T-cell (primary cell): ENCODE data around the gene PLK5. TPM values are rescaled to one million over a fixed set of nuclear protein-coding genes. Genes with fewer than 3 reads are reported as not detected.
"Not testable (repeated sequence)": the region's sequence is repeated elsewhere in the genome, so short reads cannot be mapped to it uniquely, and the experiment has no call there.

Experiments used
- ATAC-seq, 4 experiments: fragments of 200-7000 bp in 3 of 4; fragments of 150-1000 bp in 1 of 4; cut with Tn5 transposase; replicated peaks in 1 of 4; 1 replicate in 3 of 4; 2 replicates in 1 of 4; pipeline ENCODE4 v1.10.0; 2021; ENCODE audit warnings: moderate library complexity in 3 of 4, mild to moderate bottlenecking in 2 of 4, moderate number of reproducible peaks in 1 of 4
- CTCF ChIA-PET, 2 donors: fragments of 300-600 bp; sonication (Branson Sonifier 250); formaldehyde crosslinking; loops; one replicate each; lab custom pipeline; 2022; ENCODE audit warnings: antibody characterized with exemption in 2 of 2; lab: Charles Lee
- POLR2A ChIA-PET, 2 donors: fragments of 300-600 bp; sonication (Branson Sonifier 250); formaldehyde crosslinking; loops; one replicate each; lab custom pipeline; 2022; ENCODE audit warnings: antibody characterized with exemption in 2 of 2; lab: Charles Lee
- DNase-seq, 35 experiments: peaks; one replicate each; pipeline versions ENCODE4 v3.0.0 to v3.0.0-alpha.2; 2013 to 2023
- H3K27ac ChIP-seq: one replicate; pipeline ENCODE4 v1.5.1; 2013; ENCODE audit warnings: low read length
- H3K27me3 ChIP-seq, 2 experiments: replicated peaks in 1 of 2; 1 replicate in 1 of 2; 2 replicates in 1 of 2; pipeline versions ENCODE4 v1.6.1 to v1.7.0; 2013; ENCODE audit warnings: low read length in 1 of 2, mixed read lengths in 1 of 2; ENCODE audit not compliant: control insufficient read depth in 2 of 2, insufficient read depth in 2 of 2; ENCODE audit errors: extremely low read depth in 1 of 2
- H3K36me3 ChIP-seq, 2 donors: 1 replicate in 1 of 2; 2 replicates in 1 of 2; pipeline versions ENCODE4 v1.6.1 to v1.7.0; 2013; ENCODE audit warnings: low read length in 1 of 2; ENCODE audit not compliant: control insufficient read depth in 2 of 2, insufficient read depth in 1 of 2; ENCODE audit errors: extremely low read depth in 1 of 2
- H3K4me1 ChIP-seq, 2 experiments: 1 replicate in 1 of 2; 2 replicates in 1 of 2; pipeline versions ENCODE4 v1.6.1 to v1.7.0; 2013; ENCODE audit warnings: low read length in 2 of 2, mixed read lengths in 1 of 2; ENCODE audit not compliant: insufficient read depth in 2 of 2, control insufficient read depth in 1 of 2; ENCODE audit errors: extremely low read depth in 1 of 2
- H3K4me3 ChIP-seq, 2 donors: 1 replicate in 1 of 2; 2 replicates in 1 of 2; pipeline versions ENCODE4 v1.5.1 to v1.7.0; 2013; ENCODE audit warnings: mild to moderate bottlenecking in 2 of 2, low read length in 1 of 2, moderate library complexity in 1 of 2; ENCODE audit not compliant: control insufficient read depth in 1 of 2; ENCODE audit errors: extremely low read depth in 1 of 2
- H3K9me3 ChIP-seq: 2 replicates; pipeline ENCODE4 v1.7.0; 2013
- H3K27ac Mint-ChIP-seq, 2 donors: one replicate each; pipeline ENCODE4 v1.8.0; 2020 to 2021; ENCODE audit warnings: mild to moderate bottlenecking in 2 of 2, mixed read lengths in 2 of 2
- H3K27me3 Mint-ChIP-seq, 2 donors: one replicate each; pipeline ENCODE4 v1.8.0; 2021 to 2022; ENCODE audit warnings: mixed read lengths in 2 of 2
- H3K36me3 Mint-ChIP-seq: one replicate; pipeline ENCODE4 v1.8.0; 2021; ENCODE audit warnings: mixed read lengths
- H3K4me1 Mint-ChIP-seq, 3 donors: one replicate each; pipeline ENCODE4 v1.8.0; 2020 to 2022; ENCODE audit warnings: mixed read lengths in 3 of 3, mild to moderate bottlenecking in 1 of 3
- H3K4me3 Mint-ChIP-seq, 3 donors: one replicate each; pipeline ENCODE4 v1.8.0; 2020 to 2022; ENCODE audit warnings: mild to moderate bottlenecking in 3 of 3, mixed read lengths in 3 of 3, moderate library complexity in 3 of 3
- H3K9me3 Mint-ChIP-seq, 3 donors: one replicate each; pipeline ENCODE4 v1.8.0; 2020 to 2022; ENCODE audit warnings: mixed read lengths in 3 of 3
- WGBS: methylation state at CpG from one replicate; pipeline ENCODE4 v1.1.5; 2013; ENCODE audit warnings: missing lambda C conversion rate; ENCODE audit not compliant: insufficient coverage; 5-methylcytosine and 5-hydroxymethylcytosine counted together
- total RNA-seq, 35 experiments: library from RNA in 6 of 35; stranded (reverse) in 6 of 35; fragments of 120-200 nt in 1 of 35; gene quantifications; one replicate each; pipeline versions ENCODE4 v1.2.1 to v1.2.4 and lab custom pipeline; 2013 to 2026

PLK5 gene
- total RNA-seq, 5 donors from 2014 or later (not counting 1 experiment from before 2014, with no cell fraction given), result not detected

- H3K4me1 ChIP-seq, result peaks cover 0 to 26% of the 10 kb centered on the region in 2 experiments
- ChIA-PET CTCF (no interaction called here), POLR2A (no interaction called here)
- H3K4me1 Mint-ChIP-seq, result peaks cover 0 to 8% (median 5%) of the 10 kb centered on the region in 3 donors
- no peak overlapping the region for H3K27ac Mint-ChIP-seq
- no peaks in the 10 kb centered on the region for H3K36me3 ChIP-seq
- H3K27ac ChIP-seq, result no peak overlapping the region
- H3K9me3 ChIP-seq, result no peaks in the 10 kb centered on the region
- no peak for DNase-seq
- no peaks in the 10 kb centered on the region for H3K9me3 Mint-ChIP-seq
- WGBS, result 86% methylated on average over 5 of the region's 8 CpGs
- no peak for ATAC-seq
- H3K36me3 Mint-ChIP-seq, result no peaks in the 10 kb centered on the region
- H3K27me3 Mint-ChIP-seq, result peaks cover 0 to 5% of the 10 kb centered on the region in 2 donors
- no peak overlapping the region for H3K4me3 ChIP-seq
- peaks cover 0 to 57% of the 10 kb centered on the region in 2 experiments for H3K27me3 ChIP-seq
- H3K4me3 Mint-ChIP-seq, result no peak overlapping the region
These were observed 7.5 kb upstream of the PLK5 start for GRCh38 chr19:1516395-1516753.

- Mint-ChIP-seq H3K36me3 (no peaks in the 10 kb centered on the region), H3K27ac (no peak overlapping the region), H3K4me1 (peaks cover 0 to 2% (median 0%) of the 10 kb centered on the region in 3 donors), H3K4me3 (no peak overlapping the region), H3K9me3 (no peaks in the 10 kb centered on the region), H3K27me3 (peaks cover 7 to 16% of the 10 kb centered on the region in 2 donors)
- no peak overlapping the region for H3K4me3 ChIP-seq
- no peaks in the 10 kb centered on the region for H3K36me3 ChIP-seq
- DNase-seq (no peak), ATAC-seq (no peak)
- ChIA-PET CTCF (no interaction called here), POLR2A (no interaction called here)
- H3K27ac ChIP-seq, result no peak overlapping the region
- no peaks in the 10 kb centered on the region for H3K9me3 ChIP-seq
- WGBS, result 89% methylated on average over 3 of the region's 4 CpGs
- peaks cover 0 to 62% of the 10 kb centered on the region in 2 experiments for H3K27me3 ChIP-seq
- H3K4me1 ChIP-seq, result peaks cover 0 to 9% of the 10 kb centered on the region in 2 experiments
These were observed 5.4 kb upstream of the PLK5 start for GRCh38 chr19:1518471-1518870.

GRCh38 chr19:1519802-1520201, 4.1 kb upstream of the PLK5 start:
- ATAC-seq, H3K27ac Mint-ChIP-seq, H3K9me3 ChIP-seq, DNase-seq, H3K4me3 ChIP-seq, CTCF ChIA-PET, H3K9me3 Mint-ChIP-seq, H3K4me1 ChIP-seq, H3K36me3 Mint-ChIP-seq, H3K36me3 ChIP-seq, POLR2A ChIA-PET, H3K4me1 Mint-ChIP-seq, H3K4me3 Mint-ChIP-seq, H3K27ac ChIP-seq: not testable (repeated sequence)
- peaks cover 13 to 20% of the 10 kb centered on the region in 2 donors for H3K27me3 Mint-ChIP-seq
- peaks cover 5 to 57% of the 10 kb centered on the region in 2 experiments for H3K27me3 ChIP-seq
- WGBS, result 78% methylated on average over 5 of the region's 8 CpGs

GRCh38 chr19:1520203-1520780, 3.6 kb upstream of the PLK5 start:
- CTCF ChIA-PET, result no interaction called here
- Mint-ChIP-seq H3K36me3 (no peaks in the 10 kb centered on the region), H3K4me3 (no peak overlapping the region), H3K27ac (no peak overlapping the region), H3K9me3 (no peaks in the 10 kb centered on the region), H3K27me3 (peaks cover 17 to 25% of the 10 kb centered on the region in 2 donors), H3K4me1 (peaks cover 4 to 8% (median 7%) of the 10 kb centered on the region in 3 donors)
- POLR2A ChIA-PET, result no interaction called here
- no peak for ATAC-seq
- no peak for DNase-seq
- Histone ChIP-seq H3K27me3 (peaks cover 5 to 57% of the 10 kb centered on the region in 2 experiments), H3K4me1 (no peaks in the 10 kb centered on the region), H3K36me3 (no peaks in the 10 kb centered on the region), H3K27ac (no peak overlapping the region), H3K4me3 (no peak overlapping the region), H3K9me3 (no peaks in the 10 kb centered on the region)
- WGBS, result 72% methylated on average over 12 of the region's 17 CpGs

- H3K27ac Mint-ChIP-seq, result no peak overlapping the region
- H3K9me3 Mint-ChIP-seq, result no peaks in the 10 kb centered on the region
- ChIA-PET CTCF (no interaction called here), POLR2A (no interaction called here)
- no peaks in the 10 kb centered on the region for H3K36me3 Mint-ChIP-seq
- Histone ChIP-seq H3K4me1 (no peaks in the 10 kb centered on the region), H3K4me3 (no peak overlapping the region), H3K9me3 (no peaks in the 10 kb centered on the region), H3K36me3 (no peaks in the 10 kb centered on the region), H3K27ac (no peak overlapping the region), H3K27me3 (peaks cover 5 to 68% of the 10 kb centered on the region in 2 experiments)
- H3K4me3 Mint-ChIP-seq, result no peak overlapping the region
- DNase-seq, result no peak
- no peak for ATAC-seq
- peaks cover 4 to 8% (median 7%) of the 10 kb centered on the region in 3 donors for H3K4me1 Mint-ChIP-seq
- H3K27me3 Mint-ChIP-seq, result peaks cover 27 to 37% of the 10 kb centered on the region in 2 donors
- 81% methylated on average over 9 of the region's 14 CpGs for WGBS
These were observed 2.2 kb upstream of the PLK5 start for GRCh38 chr19:1521636-1522035.

- Histone ChIP-seq H3K9me3 (no peaks in the 10 kb centered on the region), H3K27ac (no peak overlapping the region), H3K4me1 (no peaks in the 10 kb centered on the region), H3K36me3 (no peaks in the 10 kb centered on the region), H3K27me3 (peaks cover 5 to 72% of the 10 kb centered on the region in 2 experiments), H3K4me3 (no peak overlapping the region)
- ChIA-PET POLR2A (no interaction called here), CTCF (no interaction called here)
- H3K4me3 Mint-ChIP-seq, result no peak overlapping the region
- H3K27me3 Mint-ChIP-seq, result peaks cover 29 to 40% of the 10 kb centered on the region in 2 donors
- H3K27ac Mint-ChIP-seq, result no peak overlapping the region
- 75% methylated on average over 6 of the region's 10 CpGs for WGBS
- peaks cover 4 to 8% (median 7%) of the 10 kb centered on the region in 3 donors for H3K4me1 Mint-ChIP-seq
- H3K9me3 Mint-ChIP-seq, result no peaks in the 10 kb centered on the region
- DNase-seq (no peak), ATAC-seq (no peak)
- H3K36me3 Mint-ChIP-seq, result no peaks in the 10 kb centered on the region
These were observed 1.8 kb upstream of the PLK5 start for GRCh38 chr19:1522061-1522460.
